ENCODE measurements around the gene HOXA6.

Gene HOXA6

DNA sequence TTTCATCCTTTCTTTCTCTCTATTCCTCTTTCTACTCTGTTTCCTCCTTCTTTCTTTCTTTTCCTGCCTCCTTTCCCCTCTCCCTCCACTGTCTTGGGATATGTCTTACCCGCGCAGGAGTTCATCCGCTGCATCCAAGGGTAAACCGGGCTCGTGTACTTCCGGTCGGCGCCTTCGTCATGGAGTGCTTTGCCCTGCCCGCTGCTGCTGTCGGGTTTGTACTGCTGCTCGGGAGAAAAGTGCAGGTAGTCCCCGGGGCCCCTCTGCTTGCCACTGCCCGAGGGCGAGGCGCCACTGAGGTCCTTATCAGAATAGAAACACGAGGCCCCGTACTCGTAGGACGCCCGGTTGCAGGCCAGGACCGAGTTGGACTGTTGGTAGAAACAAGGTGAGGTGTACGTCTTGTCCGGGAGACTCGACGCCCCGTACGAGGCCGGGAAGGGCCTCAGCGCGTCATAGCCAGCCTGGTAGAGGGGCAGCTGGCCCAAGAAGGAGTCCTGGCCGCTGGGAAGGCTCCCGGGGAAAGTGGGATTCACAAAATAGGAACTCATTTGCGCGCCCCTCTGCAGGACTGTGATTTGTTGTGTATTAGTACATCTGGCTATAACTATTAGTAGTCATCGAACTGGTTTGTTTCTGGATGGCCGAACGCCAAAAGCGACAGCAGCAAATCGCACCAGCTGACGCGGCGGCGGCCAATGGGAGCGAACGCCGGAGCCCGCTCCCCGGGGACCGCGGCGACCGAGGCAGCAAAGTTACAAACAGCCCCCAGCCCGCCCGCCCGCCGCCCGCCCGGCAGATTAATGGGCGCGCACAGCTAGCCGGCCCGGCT lies at the start of gene HOXA6:
TSS of gene HOXA6 (minus strand) at position 576 of the 832 bp plus-strand sequence. CDS start at position 551, 25 bp downstream.
- TF ChIP-seq, protein P1, sequence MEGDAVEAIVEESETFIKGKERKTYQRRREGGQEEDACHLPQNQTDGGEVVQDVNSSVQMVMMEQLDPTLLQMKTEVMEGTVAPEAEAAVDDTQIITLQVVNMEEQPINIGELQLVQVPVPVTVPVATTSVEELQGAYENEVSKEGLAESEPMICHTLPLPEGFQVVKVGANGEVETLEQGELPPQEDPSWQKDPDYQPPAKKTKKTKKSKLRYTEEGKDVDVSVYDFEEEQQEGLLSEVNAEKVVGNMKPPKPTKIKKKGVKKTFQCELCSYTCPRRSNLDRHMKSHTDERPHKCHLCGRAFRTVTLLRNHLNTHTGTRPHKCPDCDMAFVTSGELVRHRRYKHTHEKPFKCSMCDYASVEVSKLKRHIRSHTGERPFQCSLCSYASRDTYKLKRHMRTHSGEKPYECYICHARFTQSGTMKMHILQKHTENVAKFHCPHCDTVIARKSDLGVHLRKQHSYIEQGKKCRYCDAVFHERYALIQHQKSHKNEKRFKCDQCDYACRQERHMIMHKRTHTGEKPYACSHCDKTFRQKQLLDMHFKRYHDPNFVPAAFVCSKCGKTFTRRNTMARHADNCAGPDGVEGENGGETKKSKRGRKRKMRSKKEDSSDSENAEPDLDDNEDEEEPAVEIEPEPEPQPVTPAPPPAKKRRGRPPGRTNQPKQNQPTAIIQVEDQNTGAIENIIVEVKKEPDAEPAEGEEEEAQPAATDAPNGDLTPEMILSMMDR (conservative IDR thresholded peaks at IDR 0.05; ENCODE audit: control insufficient read depth, insufficient read depth, low read depth, low read length): no peak
- peak; percentile 80 for DNase-seq (ENCODE audit: low read depth)
- peak within 1 kb of the TSS; percentile 72 for H3K4me3 ChIP-seq (ENCODE audit: control insufficient read depth, low read depth, low read length)

DNA sequence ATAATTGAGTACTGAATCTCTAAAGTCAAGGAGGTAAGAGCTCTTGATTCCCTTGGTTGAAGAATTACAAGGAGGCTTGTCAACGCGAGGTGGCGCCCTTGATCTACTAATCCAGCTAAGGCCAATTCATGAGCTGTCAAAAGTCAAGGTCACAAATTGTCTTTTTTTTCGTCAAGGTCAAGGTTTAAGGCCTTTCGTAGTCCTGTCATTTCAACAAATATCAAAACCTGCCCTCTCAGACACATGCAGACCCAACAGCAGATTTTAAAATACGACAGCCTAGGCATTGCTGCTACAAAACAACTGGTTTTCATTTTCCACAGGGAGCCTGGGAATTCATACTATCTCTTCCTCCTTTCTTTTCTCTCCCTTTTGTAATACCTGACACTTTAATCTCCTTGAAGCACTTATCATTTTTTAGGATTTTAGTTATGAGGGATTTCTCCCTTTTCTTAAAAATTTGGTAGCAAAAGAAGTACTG lies 48.8 kb upstream of the HOXA6 start:
- TF ChIP-seq, protein P1 (conservative IDR thresholded peaks at IDR 0.05; ENCODE audit: control insufficient read depth, insufficient read depth, low read depth, low read length): peak; percentile 87
- peak; percentile 75 for DNase-seq (ENCODE audit: low read depth)
- H3K4me3 ChIP-seq (ENCODE audit: control insufficient read depth, low read depth, low read length): no peak overlapping the region

DNA sequence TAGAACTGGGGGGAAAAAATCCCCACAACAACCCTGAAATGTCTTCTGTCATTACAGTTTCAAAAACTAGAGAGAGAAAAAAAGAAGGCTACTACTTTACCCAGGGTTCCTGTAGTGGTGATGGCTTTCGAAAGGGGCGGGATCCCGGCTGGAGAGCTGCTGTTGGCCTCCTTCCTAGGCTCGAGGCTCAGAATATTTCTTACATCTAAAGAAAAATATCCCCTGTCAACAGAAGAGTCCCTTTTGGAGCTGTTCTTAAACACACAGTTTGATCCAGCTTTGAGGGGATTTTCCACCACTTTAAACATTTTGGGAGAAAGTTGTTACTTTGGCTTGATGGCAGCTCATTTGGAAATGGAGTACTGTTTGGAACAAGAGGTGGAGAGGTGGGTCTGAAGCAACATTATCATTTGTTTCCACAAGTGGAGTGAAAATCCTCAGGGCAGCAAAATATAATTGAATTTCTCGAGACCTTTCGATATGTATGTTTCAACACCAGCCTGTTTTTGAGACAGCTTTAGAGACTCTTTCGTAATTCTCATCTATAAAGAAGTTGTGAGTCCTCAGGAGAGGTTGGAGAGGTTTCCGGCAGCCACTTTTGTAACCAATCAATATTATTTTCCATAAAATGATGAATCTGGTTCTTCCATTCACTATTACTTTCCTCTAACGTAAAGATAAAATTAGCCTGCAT lies 47.3 kb upstream of the HOXA6 start:
- no peak overlapping the region for H3K4me3 ChIP-seq (ENCODE audit: control insufficient read depth, low read depth, low read length)
- no peak for DNase-seq (ENCODE audit: low read depth)
- TF ChIP-seq, protein P1 (conservative IDR thresholded peaks at IDR 0.05; ENCODE audit: control insufficient read depth, insufficient read depth, low read depth, low read length): no peak

DNA sequence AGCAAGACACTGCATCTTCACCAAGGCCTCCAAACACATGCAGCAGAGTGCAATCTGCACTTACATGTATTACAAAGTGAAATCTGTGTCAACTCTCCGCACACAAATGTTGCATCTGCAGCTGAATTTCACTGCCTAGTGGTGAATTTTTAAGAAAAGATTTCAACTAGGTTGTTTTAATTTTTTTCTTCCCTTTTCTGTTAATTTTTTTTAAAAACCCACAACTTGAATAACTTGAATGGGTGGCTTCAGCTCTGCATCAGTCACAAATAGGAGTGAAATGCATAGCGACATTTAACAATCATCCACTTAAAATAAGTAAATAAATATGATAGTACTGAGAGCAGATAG lies 46.4 kb upstream of the HOXA6 start:
- DNase-seq (ENCODE audit: low read depth): no peak
- H3K4me3 ChIP-seq (ENCODE audit: control insufficient read depth, low read depth, low read length): no peak overlapping the region
- TF ChIP-seq, protein P1 (conservative IDR thresholded peaks at IDR 0.05; ENCODE audit: control insufficient read depth, insufficient read depth, low read depth, low read length): no peak

DNA sequence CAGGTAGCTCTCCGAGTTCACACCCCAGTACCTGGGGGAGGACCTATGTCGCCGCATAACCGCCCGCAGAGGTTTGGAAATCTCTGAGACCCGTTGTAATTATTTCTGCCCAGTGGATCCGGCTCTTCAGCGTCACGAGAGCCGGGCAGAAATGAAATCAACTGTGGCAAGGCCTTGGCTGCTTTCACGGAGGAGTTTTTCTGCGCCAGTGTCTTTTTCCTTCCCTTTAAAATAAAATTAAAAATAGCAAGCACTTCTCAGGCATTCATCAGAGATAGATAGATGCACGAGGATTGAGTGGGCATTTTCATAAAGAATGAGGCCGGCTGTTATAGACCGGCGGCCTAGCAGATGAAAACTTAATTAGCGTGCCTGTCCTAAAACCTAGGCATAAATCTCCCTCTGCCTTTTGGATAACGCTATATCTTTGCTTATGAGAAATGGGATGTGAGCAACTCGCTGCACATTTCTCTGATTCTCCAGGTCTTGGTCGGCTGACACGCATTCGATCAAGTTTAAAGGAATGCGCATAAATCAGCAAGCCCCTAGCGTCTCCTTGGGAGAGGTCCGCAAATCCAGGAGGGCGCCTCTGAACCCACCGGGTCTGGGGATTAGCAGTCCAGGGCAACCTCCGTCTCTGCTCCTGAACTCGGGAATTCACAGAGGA lies 45.9 kb upstream of the HOXA6 start:
- no peak for DNase-seq (ENCODE audit: low read depth)
- no peak overlapping the region for H3K4me3 ChIP-seq (ENCODE audit: control insufficient read depth, low read depth, low read length)
- TF ChIP-seq, protein P1 (conservative IDR thresholded peaks at IDR 0.05; ENCODE audit: control insufficient read depth, insufficient read depth, low read depth, low read length): no peak

DNA sequence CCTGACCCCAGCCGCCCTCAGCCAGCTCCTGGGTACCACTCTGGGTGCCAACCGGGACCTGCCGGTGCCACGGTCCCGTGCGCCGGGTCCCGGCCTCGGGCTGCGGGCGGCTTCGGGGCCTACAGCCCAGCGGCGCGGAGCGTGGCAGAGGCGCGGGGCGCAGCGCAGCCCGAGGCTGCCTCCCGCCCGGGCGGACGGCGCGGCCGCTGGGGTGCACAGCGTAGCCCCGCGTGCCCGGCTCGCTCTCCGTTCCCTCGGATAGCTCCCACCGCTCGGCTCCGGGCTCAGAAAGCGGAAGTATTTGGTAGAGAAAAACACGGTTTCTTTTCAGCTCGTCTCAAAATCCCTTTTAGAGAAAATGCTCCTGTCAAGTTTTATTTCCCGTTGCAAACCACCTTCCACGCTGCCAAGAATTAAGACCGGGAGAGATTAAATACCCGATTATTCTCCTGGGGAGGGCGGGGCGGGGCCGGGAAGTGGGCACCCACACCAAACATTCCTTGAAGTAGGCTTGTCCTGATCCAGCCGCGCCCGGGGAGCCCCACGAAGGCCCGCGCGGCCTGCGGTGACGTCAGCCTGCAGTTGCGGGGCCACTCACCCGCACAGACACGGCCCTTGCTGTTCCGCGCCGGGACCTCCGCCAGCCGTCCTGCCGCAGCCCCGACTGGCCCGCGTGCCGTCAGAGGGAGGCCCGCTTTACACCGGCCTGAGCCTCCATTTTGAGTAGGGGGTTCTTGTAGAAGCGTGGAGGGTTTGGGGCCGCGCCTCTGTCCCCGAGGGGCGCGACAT lies 45.2 kb upstream of the HOXA6 start:
- no peak for DNase-seq (ENCODE audit: low read depth)
- peak overlapping the region; percentile 25 for H3K4me3 ChIP-seq (ENCODE audit: control insufficient read depth, low read depth, low read length)
- TF ChIP-seq, protein P1 (conservative IDR thresholded peaks at IDR 0.05; ENCODE audit: control insufficient read depth, insufficient read depth, low read depth, low read length): no peak
